Measurements from ENCODE around the gene CPTP.
A peak's percentile ranks its signal among the peaks of the same experiment; 100 is the strongest.

The CPTP gene

DNA sequence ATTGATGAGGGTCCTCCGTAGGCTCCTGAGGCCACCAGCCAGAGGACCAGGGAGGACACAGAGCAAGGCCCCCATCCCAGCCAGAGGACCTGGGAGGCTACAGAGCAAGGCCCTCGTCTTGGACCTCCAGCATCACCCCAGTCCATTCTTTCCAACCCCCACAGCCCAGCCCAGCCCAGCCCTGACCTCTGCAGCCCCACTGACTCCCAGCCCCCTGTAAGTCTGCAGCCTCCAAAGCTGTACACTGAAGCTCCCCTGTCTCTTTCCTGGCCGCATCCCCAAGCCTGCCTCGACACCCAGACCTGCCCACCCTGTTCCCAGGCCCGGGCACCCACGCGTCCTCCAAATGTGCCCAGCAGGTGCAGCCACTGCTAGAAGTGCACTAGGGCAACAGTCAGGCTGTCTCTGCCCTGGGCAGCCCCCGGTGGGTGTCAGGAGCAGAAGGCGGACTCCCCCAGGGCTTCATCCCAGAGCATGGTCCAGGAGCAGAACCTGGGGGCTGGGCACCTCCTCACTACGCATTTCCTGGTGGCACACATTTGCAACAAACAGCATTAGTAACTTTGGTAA lies 22.5 kb downstream of the CPTP start:
- no peak for DNase-seq (ENCODE audit: low read depth in 2 of 3, low spot score in 1 of 3)

DNA sequence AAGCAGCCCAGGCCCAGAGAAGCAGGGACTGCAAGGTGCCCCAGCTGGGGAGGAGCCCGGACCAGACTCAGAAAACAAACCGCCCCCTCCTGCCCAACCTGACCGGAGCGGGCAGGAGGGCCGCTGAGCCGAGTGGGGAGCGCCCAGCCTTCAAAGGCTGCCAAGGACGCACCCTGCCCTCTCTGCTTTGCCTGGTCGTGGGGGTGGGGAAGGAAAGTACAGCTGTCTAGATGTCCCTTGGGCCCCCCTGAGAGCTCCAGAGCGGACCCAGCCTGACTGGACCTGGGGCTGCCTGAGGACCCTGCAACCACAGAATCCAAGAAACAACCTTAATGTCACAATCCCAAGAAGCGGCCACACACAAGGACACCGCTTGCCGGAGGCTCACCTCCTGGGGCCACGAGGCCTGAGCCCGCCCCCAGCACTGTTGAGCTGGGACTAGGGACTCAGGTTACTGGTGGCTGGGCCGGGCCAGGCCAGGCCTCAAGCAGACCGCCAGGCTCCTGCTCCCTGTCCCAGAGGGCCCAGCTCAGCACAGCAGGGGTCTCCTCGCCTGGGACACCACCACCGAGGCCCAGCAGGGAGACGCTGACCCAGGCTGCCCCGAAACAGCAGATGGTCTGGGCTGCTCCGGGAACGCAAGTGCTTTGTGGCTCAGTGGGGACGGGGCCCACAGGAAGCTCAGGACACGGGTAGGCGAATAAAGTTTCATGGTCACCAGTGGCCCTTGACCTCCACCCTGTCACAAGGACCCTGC lies 23.2 kb downstream of the CPTP start:
- no peak for DNase-seq (ENCODE audit: low read depth in 2 of 3, low spot score in 1 of 3)

DNA sequence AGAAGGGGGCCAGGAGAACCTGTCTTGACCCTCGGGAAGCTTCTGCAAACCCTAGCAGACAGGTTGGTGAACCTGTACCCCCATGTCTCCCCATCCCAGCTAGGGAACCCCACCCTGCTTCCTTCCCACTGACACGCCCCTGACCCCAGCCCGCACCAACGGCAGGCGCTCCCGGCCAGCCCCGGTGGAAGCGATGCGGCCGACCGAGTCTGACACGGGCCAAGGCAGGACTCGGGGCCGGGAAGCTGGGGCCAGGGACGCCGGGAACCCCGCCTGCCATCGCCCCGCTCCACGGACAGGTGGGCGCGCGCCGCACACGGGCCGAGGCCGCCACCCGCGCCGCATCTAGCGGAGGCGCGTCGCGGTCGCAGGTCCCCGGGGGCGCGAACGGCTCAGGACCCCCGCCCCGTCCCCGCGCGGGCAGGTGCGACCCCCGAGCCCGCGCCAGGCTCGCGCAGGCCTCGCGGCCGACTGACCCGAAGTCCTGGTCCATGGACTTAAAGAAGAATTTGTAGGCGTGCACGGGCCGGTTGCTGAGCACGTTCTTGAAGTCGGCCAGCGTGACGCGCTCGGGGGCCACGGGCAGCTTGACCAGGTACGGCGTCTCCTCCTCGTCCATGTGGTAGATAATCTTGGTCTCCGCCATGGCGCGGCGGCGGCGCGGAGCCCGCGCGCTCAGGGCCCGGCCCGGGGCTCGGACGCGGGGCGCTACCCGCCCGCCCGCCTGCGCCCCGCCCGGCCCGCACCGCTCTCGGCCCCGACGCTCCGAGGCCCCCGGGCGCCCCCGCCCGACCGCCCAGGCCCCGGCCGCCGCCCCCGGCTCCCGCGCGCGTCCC lies 24.0 kb downstream of the CPTP start:
- no peak for DNase-seq (ENCODE audit: low read depth in 2 of 3, low spot score in 1 of 3)

DNA sequence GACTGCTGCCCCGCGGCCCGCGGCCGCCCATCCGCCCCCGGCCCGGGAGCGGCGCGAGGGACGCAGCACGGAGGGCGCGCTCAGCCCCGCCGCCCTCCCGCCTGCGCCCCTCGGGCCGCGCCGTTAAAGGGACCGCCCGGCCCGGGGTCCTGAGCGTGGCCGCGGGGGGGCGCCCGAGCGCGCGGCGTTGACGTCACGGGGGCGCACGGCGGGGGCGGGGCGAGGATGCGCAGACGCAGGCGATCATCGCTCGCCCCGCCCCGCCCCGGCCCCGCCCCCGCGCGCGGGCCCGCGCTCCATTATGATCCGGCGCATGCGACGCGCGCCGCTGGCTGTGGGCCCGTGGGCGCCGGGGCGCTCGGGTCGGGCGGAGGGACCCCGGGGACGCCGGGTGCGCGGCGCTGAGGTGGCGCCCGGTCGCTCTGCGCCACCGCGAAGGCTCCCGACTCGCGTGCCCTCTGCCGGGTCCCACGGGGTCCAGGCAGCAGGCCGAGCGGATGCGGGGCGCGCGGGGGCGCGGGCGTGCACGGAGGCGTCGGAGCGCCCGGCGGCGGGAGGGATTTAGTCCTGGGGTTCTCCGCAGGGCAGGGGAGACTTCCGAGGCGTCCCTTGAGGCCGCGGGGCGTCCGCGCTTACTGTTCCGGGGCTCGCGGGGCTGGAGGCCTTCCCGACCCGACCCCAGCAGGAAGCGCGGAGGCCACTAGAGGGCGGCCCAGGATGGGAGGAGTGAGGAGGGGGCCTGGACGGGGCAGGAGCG lies 24.8 kb downstream of the CPTP start, which contains the start of gene DVL1:
TSS of gene DVL1 (minus strand) at position 163 of the 757 bp plus-strand sequence. CDS start 353 bp downstream, outside the sequence.
- peak; percentile 31 to 57 (median 44) for DNase-seq (ENCODE audit: low read depth in 2 of 3, low spot score in 1 of 3)

DNA sequence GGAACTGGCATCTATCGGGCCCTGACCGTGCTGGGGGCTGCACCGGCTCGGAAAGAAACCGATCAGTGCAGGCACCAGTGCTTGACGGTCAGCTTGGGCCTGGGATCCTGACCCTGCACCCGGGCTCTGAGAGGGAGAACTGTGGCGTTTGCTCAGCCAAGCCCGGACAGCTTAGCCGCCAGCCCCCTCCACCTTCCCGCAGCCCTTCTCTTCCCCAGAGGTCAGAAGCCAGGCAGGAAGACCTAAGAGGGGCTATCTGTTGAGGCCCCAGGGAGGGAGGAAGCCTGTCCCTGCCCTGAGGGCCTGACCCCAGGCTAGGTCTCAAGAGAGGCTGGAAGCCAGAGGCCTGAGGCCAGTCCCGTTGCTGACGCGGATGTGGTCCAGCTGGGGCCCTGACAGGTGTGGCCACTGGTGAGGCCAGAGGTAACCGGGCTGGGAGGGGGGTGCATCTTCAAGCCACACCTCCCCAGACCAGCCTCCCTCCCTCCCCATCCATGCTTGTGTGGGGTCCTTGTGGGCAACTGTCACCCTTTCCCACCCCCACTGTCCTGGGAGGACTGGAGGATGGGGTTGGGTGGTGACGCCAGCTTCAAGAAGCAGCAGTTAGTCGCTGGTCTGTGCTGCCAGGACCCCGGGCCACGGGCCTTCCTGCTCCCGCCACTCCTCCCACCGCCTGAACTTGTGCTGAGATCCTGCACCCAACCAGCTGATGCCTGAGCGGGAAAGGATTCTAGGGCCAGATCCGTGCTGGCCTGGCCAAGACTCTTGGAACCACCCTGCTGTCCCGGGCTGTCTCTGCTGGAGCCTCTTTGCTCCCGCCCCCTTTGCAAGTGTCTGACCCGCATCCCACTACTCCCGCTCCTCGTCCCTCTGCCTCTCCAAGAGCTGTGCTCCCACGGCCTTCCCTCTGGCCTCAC lies 27.2 kb downstream of the CPTP start:
- DNase-seq (ENCODE audit: low read depth in 2 of 3, low spot score in 1 of 3) = no peak

DNA sequence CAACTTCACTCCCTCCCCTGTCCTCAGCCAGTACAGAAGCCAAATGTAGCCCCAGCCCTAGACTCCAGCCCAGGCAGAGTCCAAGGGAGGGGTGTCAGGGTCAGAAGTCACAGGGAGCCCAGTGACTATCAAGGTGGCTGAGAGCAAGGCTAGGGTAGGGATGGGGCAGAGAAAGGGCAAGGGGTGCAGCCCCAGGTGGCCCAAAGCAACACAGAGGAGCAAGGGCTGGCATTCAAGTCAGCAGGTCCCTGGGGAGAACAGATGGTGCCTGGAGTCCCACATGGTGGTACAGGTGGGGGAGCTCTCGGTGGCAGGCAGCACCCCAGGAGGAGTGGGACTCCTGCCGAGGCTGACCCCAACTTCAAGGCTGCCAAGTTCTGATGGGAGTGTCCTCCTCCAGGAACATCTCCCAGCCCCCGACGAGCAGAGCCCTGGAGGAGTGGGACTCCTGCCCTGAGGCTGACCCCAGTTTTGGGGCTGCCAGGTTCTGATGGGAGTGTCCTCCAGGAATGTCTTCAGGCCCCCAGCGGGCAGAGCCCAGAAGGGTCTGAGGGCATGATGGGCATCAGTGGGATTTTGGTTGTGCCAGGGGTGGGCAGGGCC lies 28.3 kb downstream of the CPTP start:
- no peak for DNase-seq (ENCODE audit: low read depth in 2 of 3, low spot score in 1 of 3)

DNA sequence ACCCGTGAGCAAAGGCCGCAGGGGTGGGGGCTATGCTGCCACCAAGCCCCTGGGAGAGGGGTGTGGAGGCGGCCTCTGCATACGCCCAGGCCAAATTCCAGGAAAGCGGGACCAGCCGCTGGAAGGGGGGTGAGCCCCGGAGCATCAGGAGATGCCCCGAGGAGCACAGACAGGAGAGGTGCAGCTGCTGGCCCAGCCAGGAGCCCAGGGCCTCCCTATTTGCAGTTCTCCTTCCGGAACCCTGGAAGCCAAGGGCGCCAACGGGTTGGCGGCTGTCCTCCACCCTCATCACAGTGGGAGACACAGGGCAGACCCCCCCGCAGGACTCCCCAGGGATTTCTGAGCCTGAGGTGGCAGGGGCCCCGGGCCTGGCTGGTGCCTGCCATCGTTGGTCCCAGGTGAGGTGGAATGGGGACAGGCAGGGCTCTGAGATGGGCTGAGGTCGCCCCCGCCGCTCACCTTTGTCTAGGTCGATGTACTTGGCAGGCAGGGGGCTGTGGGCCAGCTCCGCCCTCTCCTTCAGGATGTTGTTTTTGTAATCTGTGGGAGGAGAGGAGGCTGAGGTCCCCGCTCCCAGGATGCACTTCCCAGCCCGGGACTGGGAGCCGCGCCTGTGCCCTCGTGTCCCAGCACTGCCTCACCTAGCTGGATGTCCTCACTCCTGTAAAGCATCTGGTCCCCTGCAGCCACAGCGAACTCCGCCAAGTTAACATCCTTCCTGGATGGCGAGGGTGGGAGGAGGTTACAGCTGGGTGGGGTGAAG lies 29.0 kb downstream of the CPTP start:
- no peak for DNase-seq (ENCODE audit: low read depth in 2 of 3, low spot score in 1 of 3)

DNA sequence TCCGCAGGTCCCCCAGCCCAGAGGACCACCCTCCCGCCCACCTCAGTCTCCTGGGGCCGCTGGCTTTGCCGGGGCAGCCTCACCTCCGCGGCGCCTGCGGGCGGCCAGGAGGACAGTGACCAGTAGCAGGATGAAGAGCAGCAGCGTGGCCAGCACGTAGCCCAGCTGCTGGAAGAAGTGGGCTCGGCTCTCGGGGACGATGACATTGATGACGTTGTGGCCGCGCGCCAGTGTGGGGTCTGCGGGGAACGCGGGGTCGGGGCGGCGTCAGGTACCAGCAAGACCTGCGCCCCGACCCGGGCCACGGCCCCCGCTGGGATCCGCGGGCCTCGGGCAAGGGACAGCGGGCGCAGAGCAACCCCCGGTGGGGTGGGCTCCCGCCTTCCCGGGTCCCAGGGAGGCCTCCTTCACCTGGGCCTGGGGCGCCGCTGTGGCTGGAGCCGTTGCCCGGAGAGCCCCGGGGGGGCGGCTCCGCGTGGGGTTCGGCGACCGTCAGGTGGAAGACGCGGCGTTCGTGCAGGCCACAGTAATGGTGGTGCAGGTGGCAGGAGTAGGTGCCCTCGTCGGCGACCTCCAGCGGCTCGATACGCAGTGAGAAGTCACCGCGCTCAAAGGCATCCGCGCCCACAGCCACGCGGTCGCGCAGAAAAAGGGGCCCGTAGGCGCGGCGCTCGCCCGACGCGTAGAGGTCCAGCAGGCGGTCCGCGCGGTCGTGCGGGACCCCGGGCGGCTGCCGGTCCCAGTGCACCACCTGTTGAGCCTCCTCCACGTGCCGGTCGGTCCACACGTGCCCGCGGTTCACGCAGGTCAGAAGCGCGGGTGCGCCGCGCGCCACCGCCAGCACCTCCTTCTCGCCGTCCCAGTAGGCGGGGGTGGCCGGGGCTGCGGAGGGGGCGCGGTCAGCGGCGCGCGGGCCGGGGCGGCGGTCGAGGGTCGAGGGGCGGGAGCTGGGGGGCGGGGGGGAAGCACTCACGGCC lies 30.0 kb downstream of the CPTP start:
- DNase-seq (ENCODE audit: low read depth in 2 of 3, low spot score in 1 of 3) = no peak

DNA sequence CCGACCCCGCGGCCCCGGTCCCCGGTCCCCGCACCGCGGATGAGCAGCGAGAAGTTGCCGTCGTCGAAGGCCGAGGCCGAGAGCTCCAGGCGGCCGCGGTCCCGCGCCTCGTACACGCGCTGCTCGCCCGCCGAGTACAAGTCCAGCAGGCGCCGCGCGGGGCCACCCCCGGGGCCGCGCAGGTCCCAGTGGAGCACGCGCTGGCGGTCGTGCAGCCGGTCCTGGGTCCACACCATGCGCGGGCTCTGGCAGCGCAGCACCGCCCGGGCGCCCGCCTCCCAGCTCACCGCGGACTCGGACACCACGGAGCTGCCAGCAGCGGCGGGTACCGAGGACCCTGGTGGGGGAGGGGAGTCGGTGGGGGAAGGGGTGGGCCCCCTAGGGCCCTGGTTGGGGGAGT lies 30.8 kb downstream of the CPTP start:
- no peak for DNase-seq (ENCODE audit: low read depth in 2 of 3, low spot score in 1 of 3)

DNA sequence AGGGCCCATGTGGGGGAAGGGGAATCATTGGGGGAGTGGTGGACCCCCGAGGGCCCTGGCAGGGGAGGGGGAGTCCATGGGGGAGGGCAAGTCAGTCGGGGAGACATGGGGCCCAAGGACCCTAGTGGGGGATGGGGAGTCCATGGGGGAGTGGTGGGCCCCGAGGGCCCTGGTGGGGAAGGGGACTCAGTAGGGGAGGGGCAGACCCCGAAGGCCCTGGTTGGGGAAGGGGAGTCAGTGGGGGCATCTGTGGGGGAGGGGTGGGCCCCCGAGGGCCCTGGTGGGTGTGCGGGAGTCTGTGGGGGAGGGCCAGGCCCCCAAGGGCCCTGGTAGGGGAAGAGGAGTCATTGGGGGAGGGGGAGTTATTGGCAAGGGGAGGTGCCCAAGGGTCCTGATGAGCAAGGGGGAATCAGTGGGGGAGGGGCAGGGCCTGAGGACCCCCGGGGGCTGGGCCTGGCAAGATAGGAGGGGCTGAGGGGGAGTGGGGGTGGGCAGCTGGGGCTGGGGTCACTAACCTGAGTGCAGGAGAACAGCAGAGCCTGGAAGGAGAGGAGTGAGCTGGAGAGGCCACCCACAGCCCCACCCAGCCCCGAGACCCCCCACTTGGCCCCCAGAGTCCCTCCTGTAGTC lies 31.7 kb downstream of the CPTP start:
- DNase-seq (ENCODE audit: low read depth in 2 of 3, low spot score in 1 of 3) = no peak

DNA sequence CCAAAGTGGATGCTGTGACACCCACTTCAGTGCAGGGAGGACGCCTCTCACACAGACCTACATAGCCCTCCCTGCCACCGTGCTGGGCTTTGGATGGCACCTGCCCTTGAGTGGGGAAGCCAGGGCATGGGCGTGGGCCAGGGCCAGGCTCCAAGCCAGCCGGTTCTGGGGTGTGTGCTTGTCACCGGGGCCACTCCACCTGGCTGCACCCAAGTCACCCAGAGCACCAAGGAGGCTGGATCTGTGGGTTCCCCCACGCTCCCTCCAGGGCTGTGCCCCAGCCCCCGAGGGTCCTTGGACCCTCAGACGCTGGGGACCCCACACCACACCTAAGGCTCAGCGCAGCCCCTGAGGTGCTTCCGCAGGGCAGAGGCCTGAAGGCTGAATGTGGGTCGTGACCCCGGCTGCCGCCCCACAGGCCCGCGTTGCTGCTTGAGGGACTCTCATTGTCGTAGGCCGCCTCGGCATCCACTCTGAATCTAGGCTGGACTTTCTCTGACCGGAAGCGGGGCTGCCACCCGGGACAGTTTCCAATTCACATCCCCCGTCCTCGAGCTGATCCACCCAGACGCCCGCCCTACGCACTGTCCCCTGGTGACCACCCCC lies 32.3 kb downstream of the CPTP start:
- no peak for DNase-seq (ENCODE audit: low read depth in 2 of 3, low spot score in 1 of 3)

DNA sequence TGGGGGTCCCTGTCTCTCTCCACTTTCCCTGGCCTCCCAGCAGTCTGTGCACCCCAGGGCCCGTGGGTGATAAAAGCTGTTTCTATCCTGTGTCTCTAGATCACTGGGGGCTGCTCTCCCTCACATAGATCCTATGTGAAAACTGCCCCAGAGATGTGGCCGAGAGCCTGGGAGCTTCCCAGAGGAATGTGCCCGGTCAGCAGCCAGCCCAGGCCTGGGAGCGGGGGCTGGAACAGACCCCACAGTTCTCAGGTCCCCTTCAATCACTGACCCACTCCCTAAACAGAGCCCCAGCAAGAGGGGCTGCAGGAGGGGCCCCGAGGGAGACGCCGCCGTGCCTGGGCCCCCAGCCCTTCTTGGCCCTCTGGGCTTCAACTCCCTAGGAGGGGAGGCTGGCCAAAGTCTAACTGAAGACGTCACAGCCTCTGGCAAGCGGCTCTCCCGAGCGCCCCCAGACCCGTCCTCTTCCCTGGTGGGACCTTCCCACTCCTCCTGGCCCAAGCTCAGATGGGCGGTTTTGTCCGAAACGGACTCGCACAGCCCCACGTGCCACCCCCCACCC lies 33.4 kb downstream of the CPTP start:
- no peak for DNase-seq (ENCODE audit: low read depth in 2 of 3, low spot score in 1 of 3)

DNA sequence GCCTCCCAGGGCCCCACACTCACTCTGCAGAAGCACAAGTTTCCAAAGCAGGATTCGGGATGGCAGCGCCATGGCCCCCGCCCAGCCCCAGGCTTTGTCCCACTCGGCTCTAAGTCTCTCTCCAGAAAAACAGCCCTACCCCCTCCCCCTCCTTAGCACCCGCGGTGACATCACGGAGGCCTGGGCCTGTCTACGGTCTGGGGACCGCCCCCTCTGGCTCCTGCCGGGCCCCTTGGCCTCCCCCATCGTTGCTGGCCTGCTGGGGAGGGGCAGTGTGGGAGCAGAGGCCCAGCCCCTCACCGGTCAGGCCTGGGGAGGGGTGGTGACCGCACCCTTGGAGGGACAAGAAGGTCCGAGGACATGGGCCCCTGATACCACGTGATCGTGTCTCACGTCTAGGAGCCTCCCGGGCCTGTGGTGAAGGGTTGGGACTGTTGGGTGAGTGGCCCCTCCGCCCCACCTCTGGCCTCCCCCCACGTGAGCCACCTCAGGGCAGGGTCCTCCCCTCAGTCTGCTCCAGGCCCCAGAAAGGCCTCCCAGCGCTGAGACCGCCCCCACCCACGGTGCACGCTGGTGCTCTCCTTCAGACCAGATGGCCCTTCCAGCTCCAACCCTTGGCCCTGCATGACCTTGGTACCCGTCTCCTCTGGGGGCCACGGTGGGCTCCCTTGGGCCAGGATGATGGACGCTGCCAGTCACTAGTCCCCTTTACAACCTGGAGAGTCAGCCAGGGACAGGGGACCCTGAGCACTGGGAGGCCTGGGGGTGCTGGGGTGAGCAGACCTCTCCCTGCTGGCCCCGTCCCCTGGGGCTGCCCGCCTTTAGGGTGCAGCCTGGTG lies 34.0 kb downstream of the CPTP start, which contains the start of gene MXRA8:
TSS of gene MXRA8 (minus strand) at position 123 of the 839 bp plus-strand sequence. CDS start at position 72, 51 bp downstream.
- DNase-seq (ENCODE audit: low read depth in 2 of 3, low spot score in 1 of 3) = no peak

DNA sequence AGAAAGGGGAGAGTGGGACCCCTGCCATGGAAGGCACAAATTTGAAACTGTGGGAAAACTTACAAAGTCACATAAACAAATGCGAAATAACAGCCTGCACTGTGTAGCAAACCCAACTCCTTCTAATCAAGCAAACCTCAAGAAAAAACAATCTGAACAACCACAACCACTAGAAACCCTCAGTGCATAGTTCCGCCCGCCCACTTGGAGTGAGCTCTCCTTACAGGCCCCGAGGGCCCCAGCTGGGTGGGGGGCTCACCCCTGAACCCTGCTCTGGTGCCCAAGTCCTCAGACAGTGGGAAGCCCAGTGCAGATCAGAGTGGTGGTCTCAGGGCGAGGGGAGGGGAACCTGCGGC lies 34.7 kb downstream of the CPTP start:
- no peak for DNase-seq (ENCODE audit: low read depth in 2 of 3, low spot score in 1 of 3)

DNA sequence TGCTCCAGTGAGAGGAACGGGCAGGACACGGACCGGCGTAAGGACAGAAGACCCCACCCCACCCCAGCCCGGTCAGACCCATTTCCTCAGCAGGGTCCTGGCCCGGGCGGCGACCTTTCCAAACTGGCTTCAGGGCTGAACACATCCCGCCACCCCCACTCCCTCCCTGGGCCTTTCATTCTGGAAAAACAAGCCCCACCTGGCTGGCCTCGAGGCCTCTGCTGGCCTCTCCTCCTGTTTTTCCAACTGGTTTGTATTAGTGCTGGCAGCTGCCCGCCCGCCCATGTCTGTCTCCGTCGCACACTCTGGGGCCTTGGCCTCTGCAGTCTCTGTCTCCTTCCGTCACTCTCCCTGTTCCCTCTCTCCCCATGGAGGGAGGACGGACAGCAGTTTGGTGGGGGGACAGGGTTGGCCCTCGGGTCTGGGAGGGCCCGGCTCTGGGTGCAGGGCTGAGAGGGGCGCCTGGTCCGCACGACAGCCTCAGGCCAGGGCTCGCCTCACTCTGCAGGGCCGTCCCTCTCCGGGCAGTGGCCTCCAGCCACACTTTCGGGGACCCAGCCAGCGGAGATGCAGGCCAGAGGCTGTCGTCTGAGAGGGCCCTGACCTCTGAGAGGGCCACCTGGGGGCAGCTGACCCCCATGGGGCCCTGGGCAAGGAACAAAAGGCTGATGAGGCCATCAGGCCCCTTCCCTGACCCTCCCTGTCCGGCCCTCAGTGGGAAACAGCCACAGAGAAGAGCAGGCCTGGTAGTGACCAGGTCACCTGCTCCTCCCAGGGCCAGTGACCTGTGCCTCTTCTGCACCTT lies 35.3 kb downstream of the CPTP start:
- no peak for DNase-seq (ENCODE audit: low read depth in 2 of 3, low spot score in 1 of 3)

Data from stimulated activated CD4-positive, alpha-beta T cell treated with anti-CD3 and anti-CD28 coated beads, Interleukin-12 subunit alpha, Interleukin-12 subunit beta, amount 100 ng/mL, for 48 hours (primary cell).